Heart right ventricle (tissue), 12 donors: ENCODE measurements around the gene TMCO6. TPM values are rescaled to one million over a fixed set of nuclear protein-coding genes. Genes with fewer than 3 reads are reported as not detected.

Experiments
- microRNA-seq, 2 donors: library from miRNA; unstranded; fragments of <30 nt; microRNA quantifications; one replicate each; pipeline ENCODE4 v1.2.0, GENCODE V29; 2021
- polyA plus RNA-seq, 2 donors: library from polyadenylated mRNA; stranded (reverse); fragments of 200-250 nt; gene quantifications; one replicate each; pipeline ENCODE4 v1.2.3, GENCODE V29; 2013
- total RNA-seq, 10 donors: library from RNA; stranded (reverse); fragmentation: NEBNext Ultra II Directional in 3 of 10; extraction: Animal tissue kit (Norgen Biotek cat#: 25700) in 3 of 10; gene quantifications; one replicate each; pipeline versions ENCODE4 v1.2.1 to v1.2.4, GENCODE V29; 2021 to 2023
- donor health status: ischemic (EF 13 %, LVEDD 7.1; RV severe dilation, severe dysfunction).
- donor health status: healthy with polysubstance abuse.
- donor health status: DM: no; HTN: yes; CAD: no.
- donor health status: DM: no; HTN: no; CAD: no.
- donor health status: ischemic (EF 25% LVEDD 6.9; RV normal size, moderate dysfunction).
- donor health status: ischemic (EF 25% LVEDD 5.7; RV mildly dilated, moderate dysfunction).
- donor health status: healthy.
- donor health status: nonischemic (EF 11% LVEDD 7.7; RV severe dilation, severe dysfunction).
- donor health status: DM: yes; HTN: yes; CAD: no.
- donor health status: PGD.
- donor health status: ischemic (EF 29% LVEDD 5.4; RV normal size, mild dysfunction).
- donor health status: nonischemic (EF 23%, LVEDD 6.1; RV moderate dilation, normal function).

Gene TMCO6
- total and polyA plus RNA-seq, 12 donors: 1.6 to 7.9 (median 3.4) TPM

Small RNAs within 50 kb of the gene (microRNA-seq; reads per million reads assigned to microRNA genes)
- gene MIR3655: 0.60 to 1.0 reads per million in 2 donors

Other genes starting within 250 kb of the TMCO6 start
- 10 to 100 TPM; 51.9 to 77.9 (median 68.5) TPM for gene ANKHD1, start 237.6 kb upstream of the TMCO6 start, total RNA-seq
- 10 to 100 TPM; 26.6 to 62.9 TPM for gene ANKHD1, start 237.6 kb upstream of the TMCO6 start, polyA plus RNA-seq
- 10 to 100 TPM in 9 of 10 donors, 1 to 10 TPM in 1; 9.2 to 36.5 (median 21.5) TPM for gene EIF4EBP3, start 91.8 kb upstream of the TMCO6 start, total RNA-seq
- gene EIF4EBP3, start 91.8 kb upstream of the TMCO6 start, polyA plus RNA-seq: 10 to 100 TPM; 14.3 to 46.1 TPM
- 10 to 100 TPM; 22.7 to 42.2 (median 32.5) TPM for gene SRA1, start 82.0 kb upstream of the TMCO6 start, total RNA-seq
- gene SRA1, start 82.0 kb upstream of the TMCO6 start, polyA plus RNA-seq: 10 to 100 TPM; 29.8 to 35.8 TPM
- gene APBB3, start 74.9 kb upstream of the TMCO6 start, total RNA-seq: 10 to 100 TPM in 9 of 10 donors, 1 to 10 TPM in 1; 8.0 to 18.7 (median 13.3) TPM
- gene APBB3, start 74.9 kb upstream of the TMCO6 start, polyA plus RNA-seq: 10 to 100 TPM in 1 of 2 donors, 1 to 10 TPM in 1; 6.9 to 31.3 TPM
- 100 to 1,000 TPM in 1 of 10 donors, 10 to 100 TPM in 9; 69.7 to 105 (median 80.6) TPM for gene SLC35A4, start 74.6 kb upstream of the TMCO6 start, total RNA-seq
- gene SLC35A4, start 74.6 kb upstream of the TMCO6 start, polyA plus RNA-seq: 10 to 100 TPM; 33.9 to 58.0 TPM
- gene CD14, start 6.3 kb upstream of the TMCO6 start, total RNA-seq: 100 to 1,000 TPM in 1 of 10 donors, 10 to 100 TPM in 9; 10.8 to 137 (median 20.3) TPM
- 10 to 100 TPM; 14.0 to 30.1 TPM for gene CD14, start 6.3 kb upstream of the TMCO6 start, polyA plus RNA-seq
- 100 to 1,000 TPM in 9 of 10 donors, 10 to 100 TPM in 1; 96.8 to 150 (median 119) TPM for gene NDUFA2, start 8.2 kb downstream of the TMCO6 start, total RNA-seq
- gene NDUFA2, start 8.2 kb downstream of the TMCO6 start, polyA plus RNA-seq: 100 to 1,000 TPM; 291 to 569 TPM
- gene IK, start 8.4 kb downstream of the TMCO6 start, total RNA-seq: 10 to 100 TPM; 67.5 to 88.5 (median 74.3) TPM
- 10 to 100 TPM; 43.0 to 77.7 TPM for gene IK, start 8.4 kb downstream of the TMCO6 start, polyA plus RNA-seq
- gene WDR55, start 25.5 kb downstream of the TMCO6 start, total RNA-seq: 10 to 100 TPM; 10.5 to 14.5 (median 12.2) TPM
- 10 to 100 TPM; 12.2 to 15.7 TPM for gene WDR55, start 25.5 kb downstream of the TMCO6 start, polyA plus RNA-seq
- gene DND1, start 34.1 kb downstream of the TMCO6 start, total RNA-seq: under 1 TPM in 9 of 10 donors, not detected in 1; 0.17 to 0.60 (median 0.30) TPM
- 1 to 10 TPM in 1 of 2 donors, under 1 TPM in 1; 0.81 to 2.0 TPM for gene DND1, start 34.1 kb downstream of the TMCO6 start, polyA plus RNA-seq
- gene HARS1, start 51.9 kb downstream of the TMCO6 start, total RNA-seq: 10 to 100 TPM; 30.3 to 41.8 (median 35.8) TPM
- 10 to 100 TPM; 52.7 to 53.2 TPM for gene HARS1, start 51.9 kb downstream of the TMCO6 start, polyA plus RNA-seq
- gene HARS2, start 52.0 kb downstream of the TMCO6 start, total RNA-seq: 10 to 100 TPM; 23.3 to 37.3 (median 30.0) TPM
- 10 to 100 TPM; 19.2 to 24.9 TPM for gene HARS2, start 52.0 kb downstream of the TMCO6 start, polyA plus RNA-seq
- gene ZMAT2, start 61.0 kb downstream of the TMCO6 start, total RNA-seq: 10 to 100 TPM; 27.9 to 41.4 (median 33.6) TPM
- gene ZMAT2, start 61.0 kb downstream of the TMCO6 start, polyA plus RNA-seq: 10 to 100 TPM; 48.7 to 73.4 TPM
- under 1 TPM in 1 of 10 donors, not detected in 9; 0.09 TPM for gene PCDHA1, start 146.7 kb downstream of the TMCO6 start, total RNA-seq
- under 1 TPM in 1 of 2 donors, not detected in 1; 0.07 TPM for gene PCDHA1, start 146.7 kb downstream of the TMCO6 start, polyA plus RNA-seq
- gene PCDHA2, start 155.4 kb downstream of the TMCO6 start, total RNA-seq: under 1 TPM in 2 of 10 donors, not detected in 8; 0.07 to 0.17 TPM
- gene PCDHA2, start 155.4 kb downstream of the TMCO6 start, polyA plus RNA-seq: not detected
- gene PCDHA3, start 161.6 kb downstream of the TMCO6 start, total RNA-seq: under 1 TPM in 6 of 10 donors, not detected in 4; 0.07 to 0.17 (median 0.11) TPM
- gene PCDHA3, start 161.6 kb downstream of the TMCO6 start, polyA plus RNA-seq: under 1 TPM in 1 of 2 donors, not detected in 1; 0.03 TPM
- gene PCDHA4, start 167.6 kb downstream of the TMCO6 start, total RNA-seq: under 1 TPM in 7 of 10 donors, not detected in 3; 0.07 to 0.21 (median 0.08) TPM
- gene PCDHA4, start 167.6 kb downstream of the TMCO6 start, polyA plus RNA-seq: under 1 TPM in 1 of 2 donors, not detected in 1; 0.01 TPM
- under 1 TPM in 4 of 10 donors, not detected in 6; 0.07 to 0.11 (median 0.08) TPM for gene PCDHA5, start 182.2 kb downstream of the TMCO6 start, total RNA-seq
- gene PCDHA5, start 182.2 kb downstream of the TMCO6 start, polyA plus RNA-seq: not detected
- gene PCDHA6, start 188.5 kb downstream of the TMCO6 start, total RNA-seq: under 1 TPM in 3 of 10 donors, not detected in 7; 0.14 to 0.31 (median 0.18) TPM
- gene PCDHA6, start 188.5 kb downstream of the TMCO6 start, polyA plus RNA-seq: not detected
- under 1 TPM in 3 of 10 donors, not detected in 7; 0.07 to 0.15 (median 0.11) TPM for gene PCDHA7, start 194.8 kb downstream of the TMCO6 start, total RNA-seq
- under 1 TPM in 1 of 2 donors, not detected in 1; 0.01 TPM for gene PCDHA7, start 194.8 kb downstream of the TMCO6 start, polyA plus RNA-seq
- gene PCDHA8, start 201.7 kb downstream of the TMCO6 start, total RNA-seq: under 1 TPM in 2 of 10 donors, not detected in 8; 0.04 to 0.13 TPM
- gene PCDHA8, start 201.7 kb downstream of the TMCO6 start, polyA plus RNA-seq: not detected
- under 1 TPM in 4 of 10 donors, not detected in 6; 0.05 to 0.15 (median 0.07) TPM for gene PCDHA9, start 208.9 kb downstream of the TMCO6 start, total RNA-seq
- gene PCDHA9, start 208.9 kb downstream of the TMCO6 start, polyA plus RNA-seq: not detected
- under 1 TPM in 7 of 10 donors, not detected in 3; 0.02 to 0.37 (median 0.07) TPM for gene PCDHA10, start 216.4 kb downstream of the TMCO6 start, total RNA-seq
- gene PCDHA10, start 216.4 kb downstream of the TMCO6 start, polyA plus RNA-seq: under 1 TPM in 1 of 2 donors, not detected in 1; under 0.01 TPM
- gene PCDHA11, start 229.5 kb downstream of the TMCO6 start, total RNA-seq: under 1 TPM in 1 of 10 donors, not detected in 9; 0.07 TPM
- gene PCDHA11, start 229.5 kb downstream of the TMCO6 start, polyA plus RNA-seq: not detected
- gene PCDHA12, start 235.9 kb downstream of the TMCO6 start, total RNA-seq: under 1 TPM in 1 of 10 donors, not detected in 9; 0.11 TPM
- under 1 TPM in 1 of 2 donors, not detected in 1; 0.01 TPM for gene PCDHA12, start 235.9 kb downstream of the TMCO6 start, polyA plus RNA-seq
- not detected for gene PCDHA13, start 242.7 kb downstream of the TMCO6 start, total RNA-seq
- gene PCDHA13, start 242.7 kb downstream of the TMCO6 start, polyA plus RNA-seq: not detected